AG09319 (cell line): ENCODE data around the gene DNAAF1.

Experiments used
- DNase-seq: peaks from one replicate; pipeline ENCODE4 v3.0.0-alpha.2; 2010; ENCODE audit warnings: low read depth; ENCODE audit errors: extremely low read depth
- CTCF ChIP-seq: IDR thresholded peaks from 2 replicates; pipeline ENCODE4 v1.5.1; 2011; ENCODE audit warnings: low read depth, mild to moderate bottlenecking, inconsistent platforms, low read length, moderate library complexity

The DNAAF1 gene

DNA sequence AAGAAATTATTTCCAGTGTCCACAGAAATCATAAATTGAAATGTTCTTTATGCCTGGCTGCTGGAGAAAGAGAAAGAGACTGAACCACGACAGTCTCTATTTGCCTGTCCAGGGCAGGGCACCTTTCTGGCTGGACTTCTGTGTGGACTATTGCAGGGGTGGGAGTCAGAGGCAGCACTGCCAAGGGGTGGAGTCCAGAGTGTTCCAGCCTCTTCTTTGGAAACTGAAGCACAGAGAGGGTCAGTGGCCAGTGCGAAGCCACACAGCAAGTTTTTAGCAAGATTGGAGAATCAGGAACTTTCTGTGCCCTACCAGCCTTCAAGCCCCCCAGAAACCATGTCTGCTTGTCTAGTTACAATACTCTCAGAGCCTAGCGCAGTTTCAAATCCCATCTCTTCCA is 79.4 kb downstream of the DNAAF1 start:
- TF ChIP-seq CTCF: no peak
- no peak for DNase-seq

GRCh38 chr16:84225126-84225525 is 80.0 kb downstream of the DNAAF1 start:
- DNase-seq: no peak
- no peak for TF ChIP-seq CTCF

DNA sequence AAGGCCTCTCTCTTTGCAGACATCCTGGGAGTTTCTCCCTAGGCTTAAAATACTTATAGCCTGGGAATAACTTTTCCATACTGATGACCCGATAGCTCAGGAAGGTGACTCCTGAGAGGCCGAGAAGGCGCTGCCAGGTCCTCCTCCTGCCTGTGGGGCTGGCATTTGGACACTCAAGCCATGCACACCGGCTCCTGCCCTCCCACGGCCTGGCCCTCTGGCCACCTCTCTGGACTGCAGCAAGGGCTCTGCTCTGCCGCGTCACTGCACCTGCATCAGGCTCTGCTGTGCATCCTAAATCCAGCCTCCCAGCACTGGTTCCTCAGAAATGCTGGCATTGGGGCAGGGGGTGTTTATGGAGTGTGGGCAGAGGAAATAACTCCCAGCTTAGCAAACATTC is 80.5 kb downstream of the DNAAF1 start:
- no peak for TF ChIP-seq CTCF

DNA sequence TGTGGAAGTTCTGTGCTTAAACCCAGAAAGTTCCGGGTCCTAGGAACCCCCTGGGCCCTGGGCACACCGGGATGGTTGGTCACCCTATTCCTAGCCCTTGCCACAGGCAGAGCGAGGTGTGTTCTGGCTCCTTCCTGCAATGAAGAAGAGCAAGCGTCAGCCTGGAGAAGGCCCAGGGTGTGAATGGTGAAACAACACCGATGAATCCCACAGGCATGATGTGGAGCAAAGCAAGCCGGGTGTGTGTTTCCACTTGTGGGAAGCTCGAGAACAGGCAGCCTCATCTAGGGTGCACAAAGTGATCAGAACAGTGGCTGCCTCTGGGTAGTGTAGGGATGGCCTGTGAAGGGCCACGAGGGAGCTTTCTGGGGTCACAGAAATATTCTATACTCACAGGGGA is 80.9 kb downstream of the DNAAF1 start:
- TF ChIP-seq CTCF: no peak
- DNase-seq: no peak

More for the DNA sequence above, 80.5 kb downstream of the DNAAF1 start:
- DNase-seq: no peak
